ENCODE data around the gene CSF3R. TPM values are rescaled to one million over a fixed set of nuclear protein-coding genes. Genes with fewer than 3 reads are reported as not detected.
"Not testable (repeated sequence)": the region's sequence is repeated elsewhere in the genome, so short reads cannot be mapped to it uniquely, and the experiment has no call there.

CSF3R gene
- total and polyA plus RNA-seq, 8 donors, result 1.6 to 30.9 (median 12.7) TPM; not detected in 1

- Histone ChIP-seq H3K4me1 (peaks cover 0 to 24% (median 12%) of the 10 kb centered on the region in 4 donors), H3K27me3 (peaks cover 0 to 5% (median 0%) of the 10 kb centered on the region in 3 donors), H3K27ac (peak overlapping the region in 3 of 5 donors; percentile 16 to 82 (median 82)), H3K9me3 (no peaks in the 10 kb centered on the region), H3K36me3 (no peaks in the 10 kb centered on the region), H3K4me3 (no peak overlapping the region)
- intact Hi-C loops (cut with DNase I; ENCODE audit: low total_unique reads), result no loop called here
- DNase-seq, result no peak
- TF ChIP-seq POLR2A (IDR thresholded peaks at IDR 0.05) (no peak), CTCF (IDR thresholded peaks at IDR 0.05) (no peak), EP300 (IDR thresholded peaks at IDR 0.05) (no peak), POLR2AphosphoS5 (IDR thresholded peaks at IDR 0.05) (no peak)
- WGBS, 5 donors, result 77 to 88% (median 86%) methylated on average over 3 of the region's 3 CpGs
Measured at GRCh38 chr1:36487906-36488305, 5.2 kb upstream of the CSF3R start.

GRCh38 chr1:36487336-36487725, 4.6 kb upstream of the CSF3R start:
- intact Hi-C loops (cut with DNase I; ENCODE audit: low total_unique reads); H3K36me3 ChIP-seq; DNase-seq; H3K27me3 ChIP-seq; H3K9me3 ChIP-seq; H3K4me3 ChIP-seq: not testable (repeated sequence)
- peaks cover 0 to 28% (median 12%) of the 10 kb centered on the region in 4 donors for H3K4me1 ChIP-seq
- peak overlapping the region; percentile 65 to 82 (median 70) for H3K27ac ChIP-seq
- WGBS, 5 donors, result 78 to 90% (median 86%) methylated on average over 9 of the region's 9 CpGs

GRCh38 chr1:36486439-36487335, 4.0 kb upstream of the CSF3R start:
- peak overlapping the region in 1 of 4 donors; percentile 1 for H3K4me3 ChIP-seq
- H3K27ac ChIP-seq, result peak overlapping the region; percentile 65 to 82 (median 70)
- DNase-seq, result peak; percentile 88 to 93
- peaks cover 0 to 34% (median 17%) of the 10 kb centered on the region in 4 donors for H3K4me1 ChIP-seq
- H3K27me3 ChIP-seq, result peaks cover 0 to 12% (median 0%) of the 10 kb centered on the region in 3 donors
- H3K9me3 ChIP-seq, result no peaks in the 10 kb centered on the region
- TF ChIP-seq EP300 (IDR thresholded peaks at IDR 0.05) (no peak), POLR2A (IDR thresholded peaks at IDR 0.05) (no peak), CTCF (IDR thresholded peaks at IDR 0.05) (no peak), POLR2AphosphoS5 (IDR thresholded peaks at IDR 0.05) (peak in 2 of 3 donors; percentile 38 to 72)
- intact Hi-C loops (cut with DNase I; ENCODE audit: low total_unique reads), result no loop called here
- 15 to 40% (median 30%) methylated on average over 17 of the region's 17 CpGs for WGBS, 5 donors
- H3K36me3 ChIP-seq, result no peaks in the 10 kb centered on the region

GRCh38 chr1:36486093-36486438, 3.4 kb upstream of the CSF3R start:
- peaks cover 0 to 36% (median 19%) of the 10 kb centered on the region in 4 donors for H3K4me1 ChIP-seq
- H3K9me3 ChIP-seq, result no peaks in the 10 kb centered on the region
- H3K36me3 ChIP-seq, result no peaks in the 10 kb centered on the region
- no peak for DNase-seq
- H3K4me3 ChIP-seq, result no peak overlapping the region
- WGBS, 5 donors, result 82 to 92% (median 86%) methylated on average over 2 of the region's 2 CpGs
- H3K27ac ChIP-seq, result peak overlapping the region; percentile 65 to 82 (median 70)
- peaks cover 0 to 18% (median 0%) of the 10 kb centered on the region in 3 donors for H3K27me3 ChIP-seq
- TF ChIP-seq POLR2AphosphoS5 (IDR thresholded peaks at IDR 0.05), result no peak
- intact Hi-C loops (cut with DNase I; ENCODE audit: low total_unique reads), result no loop called here

GRCh38 chr1:36484099-36484498, 1.4 kb upstream of the CSF3R start:
- Histone ChIP-seq H3K27ac (no peak overlapping the region), H3K36me3 (no peaks in the 10 kb centered on the region), H3K27me3 (peaks cover 0 to 28% (median 0%) of the 10 kb centered on the region in 3 donors), H3K4me3 (no peak overlapping the region), H3K9me3 (no peaks in the 10 kb centered on the region), H3K4me1 (peaks cover 0 to 36% (median 19%) of the 10 kb centered on the region in 4 donors)
- no peak for DNase-seq
- 84 to 95% (median 88%) methylated on average over 2 of the region's 2 CpGs for WGBS, 5 donors
- intact Hi-C loops (cut with DNase I; ENCODE audit: low total_unique reads), result no loop called here
- TF ChIP-seq EP300 (IDR thresholded peaks at IDR 0.05), result no peak
- TF ChIP-seq POLR2AphosphoS5 (IDR thresholded peaks at IDR 0.05), result no peak
- TF ChIP-seq POLR2A (IDR thresholded peaks at IDR 0.05), result no peak
- no peak for TF ChIP-seq CTCF (IDR thresholded peaks at IDR 0.05)

Measured in stomach (tissue), 9 donors.